Osteoblast (primary cell): ENCODE measurements around the gene PABPN1L. TPM values are rescaled to one million over a fixed set of nuclear protein-coding genes. Genes with fewer than 3 reads are reported as not detected.
A peak's percentile ranks its signal among the peaks of the same experiment; 100 is the strongest.

Source experiments
- DNase-seq: peaks from one replicate; pipeline ENCODE4 v3.0.0; 2011; ENCODE audit warnings: low spot score, mixed read lengths; ENCODE audit not compliant: insufficient read length; ENCODE audit errors: missing footprints
- H2AFZ ChIP-seq: 2 replicates; pipeline ENCODE4 v1.6.0; 2011; ENCODE audit warnings: mild to moderate bottlenecking, low read length
- H3K27ac ChIP-seq: 2 replicates; pipeline ENCODE4 v1.5.1; 2011; ENCODE audit warnings: mild to moderate bottlenecking, low read depth, low read length, moderate library complexity
- H3K27me3 ChIP-seq: 2 replicates; pipeline ENCODE4 v1.6.0; 2012; ENCODE audit warnings: mild to moderate bottlenecking, control low read depth, inconsistent platforms, low read length, moderate library complexity; ENCODE audit not compliant: insufficient read depth
- H3K36me3 ChIP-seq: 2 replicates; pipeline ENCODE4 v1.5.1; 2011; ENCODE audit warnings: mild to moderate bottlenecking, low read length, control low read depth, moderate library complexity; ENCODE audit not compliant: insufficient read depth
- H3K4me1 ChIP-seq: 2 replicates; pipeline ENCODE4 v1.5.1; 2011; ENCODE audit warnings: mild to moderate bottlenecking, low read length, control low read depth, moderate library complexity; ENCODE audit not compliant: insufficient read depth
- H3K4me2 ChIP-seq: 2 replicates; pipeline ENCODE4 v1.6.0; 2011; ENCODE audit warnings: mild to moderate bottlenecking, low read length; ENCODE audit not compliant: insufficient read depth
- H3K4me3 ChIP-seq: fragments of 200-600 bp; sonication (generic); 3 replicates; pipeline ENCODE4 v1.5.1; 2012; ENCODE audit warnings: mild to moderate bottlenecking, low read length, inconsistent platforms; ENCODE audit not compliant: insufficient read depth
- H3K79me2 ChIP-seq: 2 replicates; pipeline ENCODE4 v1.6.0; 2012; ENCODE audit warnings: mild to moderate bottlenecking, low read length, control low read depth, inconsistent platforms; ENCODE audit not compliant: insufficient read depth
- H3K9me3 ChIP-seq: 2 replicates; pipeline ENCODE4 v1.5.1; 2011; ENCODE audit warnings: low read depth, low read length, control low read depth
- H4K20me1 ChIP-seq: 2 replicates; pipeline ENCODE4 v1.6.0; 2012; ENCODE audit warnings: mild to moderate bottlenecking, low read length, control low read depth; ENCODE audit not compliant: insufficient read depth
- total RNA-seq: library from RNA; depleted of rRNA; stranded (reverse); fragments of >200 nt; gene quantifications from 2 replicates; pipeline ENCODE4 v1.2.3, GENCODE V29; 2012
- TF ChIP-seq, protein P1 (sequence below): IDR thresholded peaks from 2 replicates; pipeline ENCODE4 v1.5.1; 2011; ENCODE audit warnings: mild to moderate bottlenecking, low read depth, low read length, moderate library complexity; ENCODE audit errors: extremely low read depth

Gene PABPN1L
- total RNA-seq, 1 donor: not detected

DNA sequence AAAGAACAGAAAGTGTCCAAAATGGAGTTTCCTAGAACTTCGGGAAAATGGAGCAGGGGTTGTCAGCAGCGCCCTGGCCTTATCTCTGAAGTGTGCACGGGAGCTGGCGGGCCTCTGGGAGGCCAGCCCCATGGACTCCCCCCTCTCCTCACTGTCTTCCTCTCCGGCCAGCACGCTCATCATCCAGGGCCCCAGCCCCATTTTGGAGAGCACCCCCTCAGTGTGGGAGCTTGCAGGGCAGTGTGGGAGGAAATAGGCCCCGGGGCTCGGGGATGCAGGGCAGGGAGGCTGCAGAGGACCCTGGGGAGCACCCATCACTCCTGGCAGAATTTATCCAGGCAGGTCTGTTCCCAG, 4.9 kb upstream of the PABPN1L start:
- no peak for DNase-seq
- Histone ChIP-seq H3K4me1 (no peaks in the 10 kb centered on the region), H3K4me3 (no peak overlapping the region), H3K9me3 (no peaks in the 10 kb centered on the region), H3K36me3 (no peaks in the 10 kb centered on the region), H4K20me1 (no peaks in the 10 kb centered on the region), H3K27ac (no peak overlapping the region), H3K4me2 (peak overlapping the region; percentile 43), H2AFZ (no peak overlapping the region), H3K27me3 (peaks cover 35% of the 10 kb centered on the region), H3K79me2 (no peaks in the 10 kb centered on the region)
- TF ChIP-seq, protein P1, sequence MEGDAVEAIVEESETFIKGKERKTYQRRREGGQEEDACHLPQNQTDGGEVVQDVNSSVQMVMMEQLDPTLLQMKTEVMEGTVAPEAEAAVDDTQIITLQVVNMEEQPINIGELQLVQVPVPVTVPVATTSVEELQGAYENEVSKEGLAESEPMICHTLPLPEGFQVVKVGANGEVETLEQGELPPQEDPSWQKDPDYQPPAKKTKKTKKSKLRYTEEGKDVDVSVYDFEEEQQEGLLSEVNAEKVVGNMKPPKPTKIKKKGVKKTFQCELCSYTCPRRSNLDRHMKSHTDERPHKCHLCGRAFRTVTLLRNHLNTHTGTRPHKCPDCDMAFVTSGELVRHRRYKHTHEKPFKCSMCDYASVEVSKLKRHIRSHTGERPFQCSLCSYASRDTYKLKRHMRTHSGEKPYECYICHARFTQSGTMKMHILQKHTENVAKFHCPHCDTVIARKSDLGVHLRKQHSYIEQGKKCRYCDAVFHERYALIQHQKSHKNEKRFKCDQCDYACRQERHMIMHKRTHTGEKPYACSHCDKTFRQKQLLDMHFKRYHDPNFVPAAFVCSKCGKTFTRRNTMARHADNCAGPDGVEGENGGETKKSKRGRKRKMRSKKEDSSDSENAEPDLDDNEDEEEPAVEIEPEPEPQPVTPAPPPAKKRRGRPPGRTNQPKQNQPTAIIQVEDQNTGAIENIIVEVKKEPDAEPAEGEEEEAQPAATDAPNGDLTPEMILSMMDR: no peak

DNA sequence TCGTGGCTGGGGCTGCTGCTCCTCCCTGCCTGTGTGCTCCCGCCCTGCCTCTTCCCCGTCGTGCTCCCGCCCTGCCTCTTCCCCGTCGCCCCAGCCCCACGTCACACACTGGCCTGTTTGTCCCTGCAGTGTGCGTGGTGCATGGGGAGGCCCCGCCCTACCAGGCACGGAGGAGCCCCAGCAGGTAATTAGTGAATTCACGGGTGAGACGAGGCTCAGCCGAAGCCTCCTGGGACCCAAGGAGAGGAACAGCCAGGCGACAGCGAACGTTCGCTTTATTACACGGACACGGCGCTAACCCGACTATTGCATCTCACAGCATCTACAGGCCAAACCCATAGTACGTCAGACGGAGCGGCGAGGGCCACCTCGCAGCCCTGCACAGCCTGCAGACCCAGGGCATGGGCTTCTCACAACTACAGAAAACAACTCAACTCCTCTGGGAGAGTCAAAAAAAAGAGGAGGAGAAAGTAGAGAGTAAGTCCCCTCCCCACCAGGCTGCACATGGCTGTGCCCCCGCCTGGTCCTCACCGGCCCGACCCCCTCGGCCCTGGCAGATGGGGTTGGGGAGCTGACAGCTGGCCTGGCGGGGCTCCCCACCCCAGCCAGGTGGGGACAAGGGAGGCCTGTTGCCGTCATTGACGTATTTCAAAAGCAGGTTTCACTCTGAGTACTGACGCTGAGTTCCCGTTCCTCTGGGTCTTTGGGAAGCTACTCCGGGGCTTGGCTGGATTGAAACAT, 4.3 kb upstream of the PABPN1L start:
- H4K20me1 ChIP-seq: no peaks in the 10 kb centered on the region
- peak overlapping the region; percentile 37 for H3K4me3 ChIP-seq
- H3K9me3 ChIP-seq: no peaks in the 10 kb centered on the region
- H3K4me2 ChIP-seq: peak overlapping the region; percentile 43
- DNase-seq: no peak
- no peaks in the 10 kb centered on the region for H3K36me3 ChIP-seq
- no peaks in the 10 kb centered on the region for H3K4me1 ChIP-seq
- no peaks in the 10 kb centered on the region for H3K79me2 ChIP-seq
- H3K27ac ChIP-seq: no peak overlapping the region
- H2AFZ ChIP-seq: peak overlapping the region; percentile 41
- peaks cover 35% of the 10 kb centered on the region for H3K27me3 ChIP-seq
- TF ChIP-seq, protein P1: no peak

DNA sequence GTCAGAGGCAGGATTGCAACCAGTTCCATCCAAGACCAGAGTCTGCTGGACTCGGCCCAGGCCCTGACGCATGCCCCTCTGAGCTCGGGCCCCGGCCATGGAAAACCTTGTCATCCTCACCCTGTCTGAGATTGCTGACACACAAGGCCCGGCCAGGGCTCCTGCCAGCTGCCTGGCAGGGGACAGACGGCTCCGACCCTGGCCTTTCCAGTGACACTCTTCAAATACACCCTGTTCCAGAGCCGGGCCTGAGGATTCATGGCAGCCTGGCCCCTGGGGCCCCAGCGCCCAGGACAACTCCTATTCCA, 3.2 kb upstream of the PABPN1L start:
- DNase-seq: no peak
- Histone ChIP-seq H4K20me1 (no peaks in the 10 kb centered on the region), H2AFZ (no peak overlapping the region), H3K27ac (no peak overlapping the region), H3K4me2 (no peak overlapping the region), H3K9me3 (no peaks in the 10 kb centered on the region), H3K79me2 (no peaks in the 10 kb centered on the region), H3K36me3 (no peaks in the 10 kb centered on the region), H3K4me3 (no peak overlapping the region), H3K27me3 (peaks cover 33% of the 10 kb centered on the region), H3K4me1 (no peaks in the 10 kb centered on the region)
- TF ChIP-seq, protein P1: no peak

DNA sequence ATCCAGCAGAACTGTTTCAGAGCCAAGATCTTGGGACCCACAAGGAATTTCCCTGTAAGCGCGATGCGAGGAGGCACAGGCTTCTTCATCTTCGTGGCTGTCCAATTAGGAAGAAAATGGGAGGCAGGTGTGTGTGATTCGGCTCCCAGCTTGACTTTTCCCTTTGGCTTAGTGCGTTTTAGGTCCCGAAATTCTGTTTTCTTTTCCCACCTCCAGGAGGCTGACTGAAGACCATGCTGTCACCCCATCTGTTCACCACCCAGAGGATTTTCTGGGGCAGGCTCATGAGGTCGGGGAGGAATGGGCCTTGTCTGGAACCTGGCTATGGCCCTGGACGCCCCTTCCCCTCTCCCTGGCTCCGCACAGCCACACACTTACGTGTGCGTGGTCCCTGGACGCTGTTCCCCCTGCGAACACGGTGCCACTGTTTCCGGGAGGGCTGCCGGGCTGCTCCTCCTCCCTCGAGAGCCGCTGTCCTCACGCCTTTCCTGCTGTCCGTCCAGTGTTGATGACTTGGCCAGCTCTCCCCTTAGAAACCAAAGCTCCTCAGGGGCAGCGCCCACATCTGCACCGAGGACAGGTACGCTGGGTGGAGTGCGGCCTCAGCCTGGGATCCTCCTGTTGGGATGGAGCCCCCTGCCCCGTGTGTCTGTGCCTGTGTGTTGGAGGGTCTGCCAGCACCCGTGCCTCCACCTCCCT, 2.7 kb upstream of the PABPN1L start:
- no peak overlapping the region for H3K4me3 ChIP-seq
- no peaks in the 10 kb centered on the region for H3K4me1 ChIP-seq
- DNase-seq: no peak
- H4K20me1 ChIP-seq: no peaks in the 10 kb centered on the region
- peaks cover 28% of the 10 kb centered on the region for H3K27me3 ChIP-seq
- H3K36me3 ChIP-seq: no peaks in the 10 kb centered on the region
- H2AFZ ChIP-seq: no peak overlapping the region
- TF ChIP-seq, protein P1: no peak
- H3K27ac ChIP-seq: no peak overlapping the region
- H3K9me3 ChIP-seq: no peaks in the 10 kb centered on the region
- no peaks in the 10 kb centered on the region for H3K79me2 ChIP-seq
- H3K4me2 ChIP-seq: no peak overlapping the region
